Measurements from ENCODE around the gene MEF2C. TPM values are rescaled to one million over a fixed set of nuclear protein-coding genes. Genes with fewer than 3 reads are reported as not detected.

Gene MEF2C
- 0.02 TPM in 1 of 5 replicates, not detected in the others for total RNA-seq (2022; extraction: Qiagen RNA extraction)

GRCh38 chr5:88883059-88883835 lies at the start of gene MEF2C:
TSS of gene MEF2C (minus strand) at chr5:88883184. CDS start at chr5:88823788, 59,396 bp downstream.

